Smooth muscle cell (in vitro differentiated cells): ENCODE data around the gene HOXC9. TPM values are rescaled to one million over a fixed set of nuclear protein-coding genes. Genes with fewer than 3 reads are reported as not detected.

ENCODE experiments used
- DNase-seq: peaks from one replicate; lab custom pipeline; 2025; ENCODE audit not compliant: unreplicated experiment; lab: John Stamatoyannopoulos, UW
- H2AFZ ChIP-seq: fragments of 200-600 bp; sonication (generic); 2 replicates; pipeline ENCODE4 v1.6.0; 2016; ENCODE audit warnings: antibody characterized with exemption, low read depth, mild to moderate bottlenecking
- H3F3A ChIP-seq: fragments of 200-600 bp; sonication (generic); 2 replicates; pipeline ENCODE4 v1.6.0; 2017; ENCODE audit warnings: antibody characterized with exemption, low read depth
- H3K27ac ChIP-seq: fragments of 200-600 bp; sonication (generic); 2 replicates; pipeline ENCODE4 v1.5.1; 2016; ENCODE audit warnings: low read depth, mild to moderate bottlenecking
- H3K27me3 ChIP-seq: fragments of 200-600 bp; sonication (generic); 2 replicates; pipeline ENCODE4 v1.6.1; 2016; ENCODE audit warnings: low read depth, mild to moderate bottlenecking
- H3K36me3 ChIP-seq: fragments of 200-600 bp; sonication (generic); 2 replicates; pipeline ENCODE4 v1.5.1; 2016; ENCODE audit warnings: low read depth
- H3K4me1 ChIP-seq: fragments of 200-600 bp; sonication (generic); 2 replicates; pipeline ENCODE4 v1.5.1; 2016; ENCODE audit warnings: low read depth
- H3K4me2 ChIP-seq: fragments of 200-600 bp; sonication (generic); 2 replicates; pipeline ENCODE4 v1.6.0; 2016; ENCODE audit warnings: mild to moderate bottlenecking
- H3K4me3 ChIP-seq: fragments of 200-600 bp; sonication (generic); 2 replicates; pipeline ENCODE4 v1.5.1; 2016; ENCODE audit warnings: mild to moderate bottlenecking
- H3K79me2 ChIP-seq: fragments of 200-600 bp; sonication (generic); 2 replicates; pipeline ENCODE4 v1.6.0; 2016; ENCODE audit warnings: low read depth, mild to moderate bottlenecking
- H3K9ac ChIP-seq: fragments of 200-600 bp; sonication (generic); 2 replicates; pipeline ENCODE4 v1.6.0; 2016; ENCODE audit warnings: low read depth
- H3K9me3 ChIP-seq: fragments of 200-600 bp; sonication (generic); replicated peaks from 2 replicates; pipeline ENCODE4 v1.5.1; 2016; ENCODE audit warnings: low read depth
- H4K20me1 ChIP-seq: fragments of 200-600 bp; sonication (generic); 2 replicates; pipeline ENCODE4 v1.6.0; 2016; ENCODE audit warnings: low read depth
- CTCF ChIP-seq: fragments of 200-600 bp; sonication (generic); IDR thresholded peaks from 2 replicates; pipeline ENCODE4 v1.5.1; 2017; ENCODE audit warnings: borderline replicate concordance, mild to moderate bottlenecking, antibody characterized with exemption; ENCODE audit not compliant: insufficient read depth, poor library complexity, severe bottlenecking
- WGBS: methylation state at CpG from one replicate; pipeline ENCODE4 v1.1.7; 2016; ENCODE audit warnings: low lambda C conversion rate; 5-methylcytosine and 5-hydroxymethylcytosine counted together
- polyA plus RNA-seq: library from polyadenylated mRNA; unstranded; fragments of >200 nt; fragmentation: Nextera tagmentation; extraction: Ambion mirVana; gene quantifications from 2 replicates; pipeline ENCODE4 v1.2.1, GENCODE V29; 2016
- total RNA-seq: library from RNA; depleted of rRNA; stranded (reverse); fragments of >200 nt; gene quantifications from 2 replicates; pipeline ENCODE4 v1.2.3, GENCODE V29; 2014

HOXC9 gene
- total RNA-seq, result 0.54 and 1.2 TPM in 2 replicates
- 2.5 and 2.7 TPM in 2 replicates for polyA plus RNA-seq

- no peak for DNase-seq
- 4% methylated on average over 78 of the region's 87 CpGs for WGBS
- Histone ChIP-seq H4K20me1 (no peaks in the 10 kb centered on the region), H3K4me3 (peak within 1 kb of the TSS; percentile 56), H3K9me3 (no peaks in the 10 kb centered on the region), H3K27me3 (peaks cover 100% of the 10 kb centered on the region), H2AFZ (peak within 1 kb of the TSS; percentile 83), H3K9ac (peak within 1 kb of the TSS; percentile 78), H3K79me2 (no peaks in the 10 kb centered on the region), H3K4me1 (peaks cover 7% of the 10 kb centered on the region), H3K36me3 (no peaks in the 10 kb centered on the region), H3K27ac (no peak within 1 kb of the TSS), H3F3A (no peaks in the 10 kb centered on the region), H3K4me2 (peak within 1 kb of the TSS; percentile 87)
- no peak for TF ChIP-seq CTCF
Measured at GRCh38 chr12:54000116-54001114, at the start of gene HOXC9. HOXC9 (plus strand) TSS chr12:54000161; CDS start chr12:54000189, 28 bp downstream.

GRCh38 chr12:53950437-53950773 is 49.6 kb upstream of the HOXC9 start:
- Histone ChIP-seq H3K79me2 (no peaks in the 10 kb centered on the region), H2AFZ (no peak overlapping the region), H3K4me2 (no peak overlapping the region), H3K4me1 (no peaks in the 10 kb centered on the region), H4K20me1 (no peaks in the 10 kb centered on the region), H3K27ac (no peak overlapping the region), H3F3A (peaks cover 4% of the 10 kb centered on the region), H3K9ac (no peak overlapping the region), H3K36me3 (no peaks in the 10 kb centered on the region), H3K4me3 (no peak overlapping the region), H3K27me3 (peaks cover 100% of the 10 kb centered on the region), H3K9me3 (no peaks in the 10 kb centered on the region)
- no peak for DNase-seq
- no peak for TF ChIP-seq CTCF
- WGBS, result 15% methylated on average over 10 of the region's 10 CpGs

GRCh38 chr12:53950789-53951576 is 49.0 kb upstream of the HOXC9 start:
- Histone ChIP-seq H3K4me1 (no peaks in the 10 kb centered on the region), H3F3A (peaks cover 4% of the 10 kb centered on the region), H3K4me3 (no peak overlapping the region), H3K4me2 (no peak overlapping the region), H3K27ac (no peak overlapping the region), H4K20me1 (no peaks in the 10 kb centered on the region), H3K79me2 (no peaks in the 10 kb centered on the region), H3K36me3 (no peaks in the 10 kb centered on the region), H3K9ac (no peak overlapping the region), H3K27me3 (peaks cover 100% of the 10 kb centered on the region), H2AFZ (no peak overlapping the region), H3K9me3 (no peaks in the 10 kb centered on the region)
- TF ChIP-seq CTCF, result no peak
- WGBS, result 12% methylated on average over 31 of the region's 34 CpGs
- no peak for DNase-seq
